Measurements from ENCODE around the gene RLN1. TPM values are rescaled to one million over a fixed set of nuclear protein-coding genes. Genes with fewer than 3 reads are reported as not detected.

The RLN1 gene
- total RNA-seq, 1 donor from 2014 or later = not detected

DNA sequence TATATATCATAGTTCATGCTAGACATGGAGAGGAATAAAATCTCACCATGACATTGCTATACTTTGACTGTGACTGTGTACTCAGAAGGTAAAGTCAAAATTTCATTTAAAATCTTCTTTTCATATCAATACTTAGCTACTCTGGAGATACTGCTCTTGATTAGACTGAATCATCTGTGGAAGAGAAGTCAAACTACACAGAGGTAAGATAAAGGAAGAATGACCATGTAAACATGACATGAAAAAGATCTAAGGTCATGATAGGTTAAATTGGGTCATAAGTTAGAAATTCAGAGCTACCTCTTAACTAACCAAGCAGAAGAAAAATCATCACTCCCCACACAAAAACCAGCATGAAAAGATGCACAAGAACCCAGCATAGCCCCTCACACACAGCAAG lies 44.8 kb upstream of the RLN1 start:
- peaks cover 14% of the 10 kb centered on the region for H3K36me3 Mint-ChIP-seq (ENCODE audit: low read depth, unreplicated experiment)
- Histone ChIP-seq H3K4me3 (ENCODE audit: insufficient read depth, low read depth, low read length) (no peak overlapping the region), H3K4me2 (ENCODE audit: low read length) (no peak overlapping the region), H3K79me2 (ENCODE audit: insufficient read depth, low read length) (no peaks in the 10 kb centered on the region), H3K9ac (ENCODE audit: low read length) (no peak overlapping the region), H2AFZ (ENCODE audit: low read depth, low read length) (no peak overlapping the region), H3K27ac (ENCODE audit: low read depth, low read length) (no peak overlapping the region), H3K27me3 (ENCODE audit: insufficient read depth, low read length) (no peaks in the 10 kb centered on the region), H4K20me1 (ENCODE audit: insufficient read depth, low read length) (peaks cover 2% of the 10 kb centered on the region), H3K9me3 (ENCODE audit: insufficient read depth, low read depth, low read length) (no peaks in the 10 kb centered on the region), H3K36me3 (ENCODE audit: insufficient read depth, low read length) (no peaks in the 10 kb centered on the region), H3K4me1 (ENCODE audit: insufficient read depth, low read length) (peaks cover 18% of the 10 kb centered on the region)
- no peak for DNase-seq (ENCODE audit: low read depth)
- H3K4me3 Mint-ChIP-seq (ENCODE audit: unreplicated experiment) = no peak overlapping the region
- TF ChIP-seq EZH2 (IDR thresholded peaks at IDR 0.05; ENCODE audit: insufficient read depth, low read length) = no peak
- TF ChIP-seq, protein P1, sequence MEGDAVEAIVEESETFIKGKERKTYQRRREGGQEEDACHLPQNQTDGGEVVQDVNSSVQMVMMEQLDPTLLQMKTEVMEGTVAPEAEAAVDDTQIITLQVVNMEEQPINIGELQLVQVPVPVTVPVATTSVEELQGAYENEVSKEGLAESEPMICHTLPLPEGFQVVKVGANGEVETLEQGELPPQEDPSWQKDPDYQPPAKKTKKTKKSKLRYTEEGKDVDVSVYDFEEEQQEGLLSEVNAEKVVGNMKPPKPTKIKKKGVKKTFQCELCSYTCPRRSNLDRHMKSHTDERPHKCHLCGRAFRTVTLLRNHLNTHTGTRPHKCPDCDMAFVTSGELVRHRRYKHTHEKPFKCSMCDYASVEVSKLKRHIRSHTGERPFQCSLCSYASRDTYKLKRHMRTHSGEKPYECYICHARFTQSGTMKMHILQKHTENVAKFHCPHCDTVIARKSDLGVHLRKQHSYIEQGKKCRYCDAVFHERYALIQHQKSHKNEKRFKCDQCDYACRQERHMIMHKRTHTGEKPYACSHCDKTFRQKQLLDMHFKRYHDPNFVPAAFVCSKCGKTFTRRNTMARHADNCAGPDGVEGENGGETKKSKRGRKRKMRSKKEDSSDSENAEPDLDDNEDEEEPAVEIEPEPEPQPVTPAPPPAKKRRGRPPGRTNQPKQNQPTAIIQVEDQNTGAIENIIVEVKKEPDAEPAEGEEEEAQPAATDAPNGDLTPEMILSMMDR (IDR thresholded peaks at IDR 0.05; ENCODE audit: insufficient read depth, low read depth, low read length) = no peak
- no peaks in the 10 kb centered on the region for H3K27me3 Mint-ChIP-seq (ENCODE audit: low read depth, unreplicated experiment)
- no peak for FAIRE-seq
- no peaks in the 10 kb centered on the region for H3K9me3 Mint-ChIP-seq (ENCODE audit: unreplicated experiment)
- peaks cover 28% of the 10 kb centered on the region for H3K4me1 Mint-ChIP-seq (ENCODE audit: low read depth, unreplicated experiment)
- no peak overlapping the region for H3K27ac Mint-ChIP-seq (ENCODE audit: unreplicated experiment)

DNA sequence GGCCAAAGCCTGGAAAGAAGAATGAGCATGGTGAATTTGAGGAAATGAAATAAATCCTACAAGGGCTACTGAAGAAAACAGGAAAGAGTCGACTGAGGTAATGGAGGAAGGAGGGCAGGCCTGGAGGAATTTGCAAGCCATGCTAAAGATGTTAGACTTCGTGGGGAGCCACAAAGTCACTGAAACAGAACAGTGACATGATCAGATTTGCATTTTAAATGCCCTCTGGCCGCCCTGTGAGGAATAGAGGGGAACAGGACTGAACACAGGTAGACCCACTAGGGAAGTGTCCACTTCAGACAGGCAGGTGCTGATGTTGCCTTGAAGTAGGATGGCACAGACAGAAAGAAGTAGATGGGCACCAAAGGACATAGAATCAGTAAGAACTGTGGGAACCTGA lies 42.8 kb upstream of the RLN1 start:
- Histone ChIP-seq H3K27me3 (ENCODE audit: insufficient read depth, low read length) (no peaks in the 10 kb centered on the region), H3K9me3 (ENCODE audit: insufficient read depth, low read depth, low read length) (no peaks in the 10 kb centered on the region), H3K4me1 (ENCODE audit: insufficient read depth, low read length) (no peaks in the 10 kb centered on the region), H4K20me1 (ENCODE audit: insufficient read depth, low read length) (no peaks in the 10 kb centered on the region), H3K4me3 (ENCODE audit: insufficient read depth, low read depth, low read length) (no peak overlapping the region), H3K4me2 (ENCODE audit: low read length) (no peak overlapping the region), H2AFZ (ENCODE audit: low read depth, low read length) (no peak overlapping the region), H3K9ac (ENCODE audit: low read length) (no peak overlapping the region), H3K36me3 (ENCODE audit: insufficient read depth, low read length) (no peaks in the 10 kb centered on the region), H3K79me2 (ENCODE audit: insufficient read depth, low read length) (no peaks in the 10 kb centered on the region), H3K27ac (ENCODE audit: low read depth, low read length) (no peak overlapping the region)
- TF ChIP-seq, protein P1 (IDR thresholded peaks at IDR 0.05; ENCODE audit: insufficient read depth, low read depth, low read length) = no peak
- no peak for TF ChIP-seq EZH2 (IDR thresholded peaks at IDR 0.05; ENCODE audit: insufficient read depth, low read length)
- no peak overlapping the region for H3K27ac Mint-ChIP-seq (ENCODE audit: unreplicated experiment)
- H3K4me3 Mint-ChIP-seq (ENCODE audit: unreplicated experiment) = peak overlapping the region; percentile 10
- peaks cover 14% of the 10 kb centered on the region for H3K36me3 Mint-ChIP-seq (ENCODE audit: low read depth, unreplicated experiment)
- H3K27me3 Mint-ChIP-seq (ENCODE audit: low read depth, unreplicated experiment) = no peaks in the 10 kb centered on the region
- no peaks in the 10 kb centered on the region for H3K9me3 Mint-ChIP-seq (ENCODE audit: unreplicated experiment)
- no peak for FAIRE-seq
- H3K4me1 Mint-ChIP-seq (ENCODE audit: low read depth, unreplicated experiment) = peaks cover 9% of the 10 kb centered on the region
- DNase-seq (ENCODE audit: low read depth) = no peak

DNA sequence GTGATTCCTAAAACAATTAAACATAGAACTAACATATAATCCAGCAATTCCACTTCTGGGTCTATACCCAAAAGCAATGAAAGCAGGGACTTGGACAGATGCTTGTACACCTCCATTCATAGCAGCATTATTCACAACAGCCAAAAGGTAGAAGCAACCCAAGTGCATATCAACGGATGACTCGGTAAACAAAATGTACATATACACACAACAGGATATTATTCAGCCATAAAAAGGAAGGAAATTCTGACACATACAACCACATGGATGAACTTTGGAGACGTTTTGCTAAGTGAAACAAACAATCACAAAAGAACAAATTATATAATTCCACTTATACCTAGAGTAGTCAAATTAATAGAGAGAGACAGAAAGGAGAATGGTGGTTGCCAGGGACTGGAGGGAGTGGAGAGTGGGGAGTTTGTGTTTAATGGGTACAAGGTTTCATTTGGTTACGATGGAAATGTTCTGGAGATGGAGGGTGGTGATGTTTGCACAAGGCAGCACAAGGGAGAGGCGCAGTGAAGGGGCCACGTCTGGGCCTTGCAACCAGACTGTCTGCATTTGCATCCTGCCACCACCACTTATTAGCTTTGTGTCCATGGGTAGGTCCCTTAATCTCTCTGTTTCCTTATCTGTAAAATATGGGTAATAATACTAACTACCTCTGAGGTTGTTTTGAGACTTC lies 36.3 kb upstream of the RLN1 start:
- no peaks in the 10 kb centered on the region for H4K20me1 ChIP-seq (ENCODE audit: insufficient read depth, low read length)
- H3K4me2 ChIP-seq (ENCODE audit: low read length) = no peak overlapping the region
- no peak overlapping the region for H3K9ac ChIP-seq (ENCODE audit: low read length)
- Mint-ChIP-seq H3K27me3 (ENCODE audit: low read depth, unreplicated experiment) (no peaks in the 10 kb centered on the region), H3K27ac (ENCODE audit: unreplicated experiment) (no peak overlapping the region), H3K4me3 (ENCODE audit: unreplicated experiment) (no peak overlapping the region), H3K36me3 (ENCODE audit: low read depth, unreplicated experiment) (peaks cover 3% of the 10 kb centered on the region), H3K9me3 (ENCODE audit: unreplicated experiment) (peaks cover 2% of the 10 kb centered on the region), H3K4me1 (ENCODE audit: low read depth, unreplicated experiment) (peaks cover 8% of the 10 kb centered on the region)
- H3K27ac ChIP-seq (ENCODE audit: low read depth, low read length) = no peak overlapping the region
- H3K36me3 ChIP-seq (ENCODE audit: insufficient read depth, low read length) = no peaks in the 10 kb centered on the region
- no peak for FAIRE-seq
- no peak overlapping the region for H2AFZ ChIP-seq (ENCODE audit: low read depth, low read length)
- no peaks in the 10 kb centered on the region for H3K4me1 ChIP-seq (ENCODE audit: insufficient read depth, low read length)
- H3K9me3 ChIP-seq (ENCODE audit: insufficient read depth, low read depth, low read length) = no peaks in the 10 kb centered on the region
- no peak overlapping the region for H3K4me3 ChIP-seq (ENCODE audit: insufficient read depth, low read depth, low read length)
- TF ChIP-seq EZH2 (IDR thresholded peaks at IDR 0.05; ENCODE audit: insufficient read depth, low read length) = no peak
- no peaks in the 10 kb centered on the region for H3K79me2 ChIP-seq (ENCODE audit: insufficient read depth, low read length)
- DNase-seq (ENCODE audit: low read depth) = no peak
- H3K27me3 ChIP-seq (ENCODE audit: insufficient read depth, low read length) = no peaks in the 10 kb centered on the region

Data from astrocyte (in vitro differentiated cells and primary cell).